Karpas-422 (cell line): Measurements from ENCODE around the gene GP2. TPM values are rescaled to one million over a fixed set of nuclear protein-coding genes. Genes with fewer than 3 reads are reported as not detected.

Experiments
- DNase-seq: peaks from one replicate; pipeline ENCODE4 v3.0.0-alpha.2; 2015
- H2AFZ ChIP-seq: fragments of 200-600 bp; sonication (generic); 2 replicates; pipeline ENCODE4 v1.6.1; 2014; ENCODE audit warnings: antibody characterized with exemption, low read length, mixed read lengths
- H3K27ac ChIP-seq: fragments of 200-600 bp; sonication (generic); 2 replicates; pipeline ENCODE4 v1.5.1; 2014; ENCODE audit warnings: mild to moderate bottlenecking, low read length, moderate library complexity
- H3K27me3 ChIP-seq: fragments of 200-600 bp; sonication (generic); 2 replicates; pipeline ENCODE4 v1.6.1; 2014; ENCODE audit warnings: low read length, mixed read lengths
- H3K36me3 ChIP-seq: fragments of 200-600 bp; sonication (generic); 2 replicates; pipeline ENCODE4 v1.6.1; 2014; ENCODE audit warnings: low read length, mixed read lengths; ENCODE audit not compliant: insufficient read depth
- H3K4me1 ChIP-seq: fragments of 200-600 bp; sonication (generic); 2 replicates; pipeline ENCODE4 v1.6.1; 2014; ENCODE audit warnings: mild to moderate bottlenecking, low read length, mixed read lengths
- H3K4me2 ChIP-seq: fragments of 200-600 bp; sonication (generic); 2 replicates; pipeline ENCODE4 v1.6.1; 2014; ENCODE audit warnings: low read length, low read depth, mild to moderate bottlenecking; ENCODE audit not compliant: poor library complexity, severe bottlenecking
- H3K4me3 ChIP-seq: fragments of 200-600 bp; sonication (generic); 2 replicates; pipeline ENCODE4 v1.5.1; 2014; ENCODE audit warnings: mild to moderate bottlenecking, antibody characterized with exemption, low read length, mixed read lengths
- H3K79me2 ChIP-seq: fragments of 200-600 bp; sonication (generic); 2 replicates; pipeline ENCODE4 v1.6.1; 2014; ENCODE audit warnings: mild to moderate bottlenecking, low read length, mixed read lengths
- H3K9ac ChIP-seq: fragments of 200-600 bp; sonication (generic); 2 replicates; pipeline ENCODE4 v1.6.0; 2014; ENCODE audit warnings: low read length
- H3K9me2 ChIP-seq: fragments of 200-600 bp; sonication (generic), shearing (Covaris generic); replicated peaks from 2 replicates; pipeline ENCODE4 v1.6.0; 2014; ENCODE audit warnings: mild to moderate bottlenecking, low read length, moderate library complexity; ENCODE audit not compliant: insufficient read depth
- H3K9me3 ChIP-seq: fragments of 300-700, 200-600 bp; sonication (generic); 2 replicates; pipeline ENCODE4 v1.6.1; 2014; ENCODE audit warnings: low read length, mixed read lengths
- H4K20me1 ChIP-seq: fragments of 200-600 bp; sonication (generic); 2 replicates; pipeline ENCODE4 v1.6.1; 2014; ENCODE audit warnings: mild to moderate bottlenecking, antibody characterized with exemption, low read length, low read depth; ENCODE audit not compliant: insufficient read depth
- total RNA-seq: library from RNA; depleted of rRNA; stranded (reverse); fragments of >200 nt; shearing (Covaris generic); gene quantifications from 2 replicates; pipeline ENCODE4 v1.2.3, GENCODE V29; 2014; ENCODE audit warnings: low replicate concordance; rRNA removed

The GP2 gene
- total RNA-seq, 1 experiment from 2014 or later: not detected

DNA sequence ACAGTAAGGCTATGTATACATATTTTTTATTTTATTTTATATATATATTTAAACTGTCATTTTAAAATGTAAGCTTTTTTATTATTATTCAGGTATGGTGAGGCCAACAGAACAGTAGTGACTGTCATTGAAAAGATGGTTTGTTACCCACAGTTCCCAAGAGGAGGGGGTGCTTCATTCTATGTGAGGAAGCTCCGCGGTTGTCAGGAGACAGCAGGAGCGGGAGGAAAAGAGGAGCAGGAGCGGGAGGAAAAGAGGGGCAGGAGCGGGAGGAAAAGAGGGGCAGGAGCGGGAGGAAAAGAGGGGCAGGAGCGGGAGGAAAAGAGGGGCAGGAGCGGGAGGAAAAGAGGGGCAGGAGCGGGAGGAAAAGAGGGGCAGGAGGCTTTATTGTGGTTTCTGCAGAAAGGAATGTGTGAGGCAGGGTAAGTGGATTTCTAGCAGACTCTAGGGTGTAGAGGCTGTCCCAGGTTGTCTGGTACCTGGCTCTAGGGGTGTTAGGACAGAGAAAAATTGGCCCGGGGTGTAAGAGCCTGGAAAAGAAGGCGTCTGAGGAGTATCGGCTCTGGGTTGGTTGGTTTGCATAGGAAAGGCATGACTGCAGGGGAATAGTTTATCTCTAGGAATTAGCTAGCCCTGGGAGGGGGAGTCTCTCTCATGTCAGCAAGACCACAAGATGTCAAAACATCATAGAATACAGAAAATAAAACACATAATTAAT is 64.0 kb downstream of the GP2 start:
- Histone ChIP-seq H3K36me3 (no peaks in the 10 kb centered on the region), H4K20me1 (no peaks in the 10 kb centered on the region), H3K4me2 (no peak overlapping the region), H3K27ac (no peak overlapping the region), H3K4me3 (no peak overlapping the region), H2AFZ (no peak overlapping the region), H3K4me1 (no peaks in the 10 kb centered on the region), H3K27me3 (no peaks in the 10 kb centered on the region), H3K9me2 (no peaks in the 10 kb centered on the region), H3K79me2 (no peaks in the 10 kb centered on the region), H3K9me3 (no peaks in the 10 kb centered on the region), H3K9ac (no peak overlapping the region)
- no peak for DNase-seq

DNA sequence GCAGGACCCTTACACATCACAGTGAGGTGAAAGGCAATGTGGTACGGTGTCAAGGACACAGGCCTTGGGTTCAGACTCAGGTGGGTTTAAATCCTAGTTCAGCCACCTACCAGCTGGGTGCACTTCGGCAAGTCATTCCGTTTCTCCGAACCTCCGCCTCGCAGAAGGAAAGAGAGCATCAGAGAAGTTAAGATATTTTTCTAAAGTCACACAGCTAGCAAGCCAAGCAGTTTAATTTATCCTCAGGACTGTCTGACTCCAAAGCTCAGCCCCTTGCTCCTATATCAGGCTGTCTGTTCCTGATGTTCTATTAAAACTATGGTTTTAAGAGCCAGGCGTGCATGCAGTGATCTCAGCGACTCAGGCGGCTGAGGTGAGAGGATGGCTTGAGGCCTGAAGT is 65.1 kb downstream of the GP2 start:
- Histone ChIP-seq H3K4me1 (no peaks in the 10 kb centered on the region), H3K36me3 (no peaks in the 10 kb centered on the region), H3K79me2 (no peaks in the 10 kb centered on the region), H3K9me2 (no peaks in the 10 kb centered on the region), H4K20me1 (no peaks in the 10 kb centered on the region), H3K27me3 (no peaks in the 10 kb centered on the region), H2AFZ (no peak overlapping the region), H3K9me3 (no peaks in the 10 kb centered on the region), H3K9ac (no peak overlapping the region), H3K4me3 (no peak overlapping the region), H3K27ac (no peak overlapping the region), H3K4me2 (no peak overlapping the region)
- DNase-seq: no peak

DNA sequence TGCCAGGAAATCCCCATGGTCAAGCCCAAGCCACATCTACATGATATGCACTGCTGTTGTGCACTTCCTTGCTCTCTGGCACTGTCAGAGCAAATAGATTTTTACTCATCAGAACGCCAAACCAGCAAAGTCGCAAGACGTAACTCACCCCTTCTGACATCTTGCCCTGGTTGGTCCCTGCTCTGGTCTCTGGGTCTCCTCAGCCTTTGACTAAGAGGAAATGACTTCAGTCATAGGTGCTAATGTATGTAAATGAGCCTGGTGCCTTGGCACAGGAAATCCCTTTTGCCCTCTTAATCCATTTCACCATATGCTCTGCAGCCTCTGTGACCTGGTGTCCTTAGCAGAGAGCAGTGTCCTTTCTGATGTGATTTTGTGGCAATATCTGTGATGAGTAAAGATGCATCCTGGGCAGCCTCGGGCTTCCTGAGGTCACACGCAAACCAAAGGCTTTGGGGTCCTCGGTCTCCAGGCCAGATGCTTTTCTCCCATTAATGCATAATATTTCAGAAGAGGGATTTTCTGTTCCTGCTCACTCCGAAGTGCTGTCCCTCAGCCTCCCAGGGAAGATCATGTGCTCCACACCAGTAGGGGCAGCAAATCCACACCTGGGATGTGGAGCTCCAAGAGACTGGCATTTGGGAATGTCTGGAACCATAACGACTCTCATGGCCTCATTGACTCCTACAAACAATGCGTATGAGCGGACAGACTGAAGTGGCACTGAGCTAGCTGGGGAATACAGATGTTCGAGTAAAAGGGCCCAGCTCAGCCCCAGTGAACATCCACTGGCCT is 66.9 kb downstream of the GP2 start:
- no peak overlapping the region for H2AFZ ChIP-seq
- H3K27me3 ChIP-seq: no peaks in the 10 kb centered on the region
- H3K79me2 ChIP-seq: no peaks in the 10 kb centered on the region
- no peaks in the 10 kb centered on the region for H3K4me1 ChIP-seq
- DNase-seq: no peak
- H4K20me1 ChIP-seq: no peaks in the 10 kb centered on the region
- H3K9me3 ChIP-seq: no peaks in the 10 kb centered on the region
- no peaks in the 10 kb centered on the region for H3K36me3 ChIP-seq
- no peaks in the 10 kb centered on the region for H3K9me2 ChIP-seq
- H3K27ac ChIP-seq: no peak overlapping the region
- H3K4me2 ChIP-seq: no peak overlapping the region
- no peak overlapping the region for H3K9ac ChIP-seq
- no peak overlapping the region for H3K4me3 ChIP-seq

Other genes starting within 250 kb of the GP2 start
- gene UMOD, start 25.2 kb upstream of the GP2 start, total RNA-seq: not detected in 2 replicates
- not detected in 2 replicates for gene PDILT, start 77.2 kb upstream of the GP2 start, total RNA-seq
- gene ACSM5, start 82.0 kb upstream of the GP2 start, total RNA-seq: not detected in 2 replicates
- gene ACSM2A, start 124.0 kb upstream of the GP2 start, total RNA-seq: not detected in 2 replicates
- gene ACSM2B, start 248.9 kb upstream of the GP2 start, total RNA-seq: not detected in 2 replicates